ENCODE results near the gene RDH5.

RDH5 gene

GRCh38 chr12:55711786-55712553, 8.2 kb upstream of the RDH5 start:
- DNase-seq (ENCODE audit: low read depth, low spot score) = no peak
- TF ChIP-seq CTCF (IDR thresholded peaks at IDR 0.05; ENCODE audit: low read depth, low read length) = no peak
- in situ Hi-C loops (cut with HindIII; ENCODE audit: low sequenced_read_pairs) = no loop called here
- H3K4me3 ChIP-seq (ENCODE audit: low read depth, low read length) = no peak overlapping the region

- DNase-seq (ENCODE audit: low read depth, low spot score) = no peak
- no peak for TF ChIP-seq CTCF (IDR thresholded peaks at IDR 0.05; ENCODE audit: low read depth, low read length)
- H3K4me3 ChIP-seq (ENCODE audit: low read depth, low read length) = no peak overlapping the region
- in situ Hi-C loops (cut with HindIII; ENCODE audit: low sequenced_read_pairs) = no loop called here
Measured at GRCh38 chr12:55712700-55713415, 7.3 kb upstream of the RDH5 start.

- no peak for TF ChIP-seq CTCF (IDR thresholded peaks at IDR 0.05; ENCODE audit: low read depth, low read length)
- in situ Hi-C loops (cut with HindIII; ENCODE audit: low sequenced_read_pairs) = no loop called here
- DNase-seq (ENCODE audit: low read depth, low spot score) = peak; percentile 66
- no peak overlapping the region for H3K4me3 ChIP-seq (ENCODE audit: low read depth, low read length)
Measured at GRCh38 chr12:55713721-55714120, 6.5 kb upstream of the RDH5 start.

- in situ Hi-C loops (cut with HindIII; ENCODE audit: low sequenced_read_pairs) = no loop called here
- no peak for DNase-seq (ENCODE audit: low read depth, low spot score)
- peak overlapping the region; percentile 63 for H3K4me3 ChIP-seq (ENCODE audit: low read depth, low read length)
- TF ChIP-seq CTCF (IDR thresholded peaks at IDR 0.05; ENCODE audit: low read depth, low read length) = no peak
Measured at GRCh38 chr12:55715169-55715764, 4.9 kb upstream of the RDH5 start.

GRCh38 chr12:55715833-55716581, 4.2 kb upstream of the RDH5 start, which contains the start of gene BLOC1S1:
Gene BLOC1S1 (plus strand): TSS chr12:55716046. CDS start chr12:55716052, 6 bp downstream.
- TF ChIP-seq CTCF (IDR thresholded peaks at IDR 0.05; ENCODE audit: low read depth, low read length) = no peak
- H3K4me3 ChIP-seq (ENCODE audit: low read depth, low read length) = peak within 1 kb of the TSS; percentile 63
- in situ Hi-C loops (cut with HindIII; ENCODE audit: low sequenced_read_pairs) = no loop called here
- peak; percentile 96 for DNase-seq (ENCODE audit: low read depth, low spot score)

- H3K4me3 ChIP-seq (ENCODE audit: low read depth, low read length) = peak overlapping the region; percentile 63
- in situ Hi-C loops (cut with HindIII; ENCODE audit: low sequenced_read_pairs) = no loop called here
- no peak for DNase-seq (ENCODE audit: low read depth, low spot score)
- TF ChIP-seq CTCF (IDR thresholded peaks at IDR 0.05; ENCODE audit: low read depth, low read length) = no peak
Measured at GRCh38 chr12:55716582-55716957, 3.6 kb upstream of the RDH5 start.
